DND-41 (cell line): Measurements from ENCODE around the gene S100A7.
A peak's percentile ranks its signal among the peaks of the same experiment; 100 is the strongest.

Experiments used
- ATAC-seq: fragments of 200-7000 bp; cut with Tn5 transposase; 3 replicates; pipeline ENCODE4 v1.9.1; 2021; ENCODE audit warnings: low read depth; ENCODE audit not compliant: insufficient read depth
- DNase-seq: peaks from one replicate; pipeline ENCODE4 v3.0.0-alpha.2; 2020
- H2AFZ ChIP-seq: 2 replicates; pipeline ENCODE4 v1.6.0; 2012; ENCODE audit warnings: low read depth, low read length
- H3K27ac ChIP-seq: 2 replicates; pipeline ENCODE4 v1.5.1; 2012; ENCODE audit warnings: low read length, inconsistent platforms
- H3K27me3 ChIP-seq: fragments of 200-600 bp; sonication (generic); 2 replicates; pipeline ENCODE4 v1.6.0; 2012; ENCODE audit warnings: low read length, mild to moderate bottlenecking, inconsistent platforms; ENCODE audit not compliant: insufficient read depth, poor library complexity
- H3K36me3 ChIP-seq: 2 replicates; pipeline ENCODE4 v1.5.1; 2012; ENCODE audit warnings: low read length, inconsistent platforms; ENCODE audit not compliant: insufficient read depth
- H3K4me1 ChIP-seq: 2 replicates; pipeline ENCODE4 v1.5.1; 2012; ENCODE audit warnings: mild to moderate bottlenecking, low read length; ENCODE audit not compliant: insufficient read depth
- H3K4me2 ChIP-seq: 2 replicates; pipeline ENCODE4 v1.6.0; 2012; ENCODE audit warnings: mild to moderate bottlenecking, moderate library complexity, low read length, inconsistent platforms; ENCODE audit not compliant: insufficient read depth
- H3K4me3 ChIP-seq, 2 experiments: fragments of 200-600 bp in 1 of 2; shearing (Covaris generic) in 1 of 2; 2 replicates each; pipeline ENCODE4 v1.5.1; 2012 to 2016; ENCODE audit warnings: inconsistent platforms in 2 of 2, low read length in 2 of 2, mild to moderate bottlenecking in 2 of 2, low read depth in 1 of 2, moderate library complexity in 1 of 2
- H3K79me2 ChIP-seq: 2 replicates; pipeline ENCODE4 v1.6.0; 2012; ENCODE audit warnings: low read length, inconsistent platforms; ENCODE audit not compliant: insufficient read depth
- H3K9ac ChIP-seq: 2 replicates; pipeline ENCODE4 v1.6.0; 2012; ENCODE audit warnings: low read depth, mild to moderate bottlenecking, inconsistent platforms, low read length, moderate library complexity
- H3K9me3 ChIP-seq: 2 replicates; pipeline ENCODE4 v1.5.1; 2012; ENCODE audit warnings: low read length, moderate library complexity, mild to moderate bottlenecking, inconsistent platforms; ENCODE audit not compliant: insufficient read depth, severe bottlenecking
- H4K20me1 ChIP-seq: 2 replicates; pipeline ENCODE4 v1.6.0; 2012; ENCODE audit warnings: low read length; ENCODE audit not compliant: insufficient read depth
- CTCF ChIP-seq: IDR thresholded peaks from 2 replicates; pipeline ENCODE4 v1.5.1; 2012; ENCODE audit warnings: borderline replicate concordance, low read length, moderate library complexity, mild to moderate bottlenecking; ENCODE audit not compliant: poor library complexity, severe bottlenecking; ENCODE audit errors: extremely low read depth
- EZH2 ChIP-seq: IDR thresholded peaks from 3 replicates; pipeline ENCODE4 v1.6.1; 2012; ENCODE audit warnings: borderline replicate concordance, low read depth, mild to moderate bottlenecking, moderate library complexity, low read length, inconsistent platforms; ENCODE audit not compliant: severe bottlenecking

The S100A7 gene

GRCh38 chr1:153460551-153460950, at the start of gene S100A7:
S100A7 (minus strand) TSS chr1:153460651; CDS start chr1:153459013, 1,638 bp downstream.
- no peak within 1 kb of the TSS for H3K9ac ChIP-seq
- TF ChIP-seq CTCF = no peak
- H3K79me2 ChIP-seq = no peaks in the 10 kb centered on the region
- no peak within 1 kb of the TSS for H3K4me2 ChIP-seq
- H3K9me3 ChIP-seq = no peaks in the 10 kb centered on the region
- ATAC-seq (no peak), DNase-seq (no peak)
- no peak within 1 kb of the TSS for H3K4me3 ChIP-seq
- no peaks in the 10 kb centered on the region for H3K4me1 ChIP-seq
- no peaks in the 10 kb centered on the region for H3K36me3 ChIP-seq
- H4K20me1 ChIP-seq = no peaks in the 10 kb centered on the region
- H2AFZ ChIP-seq = no peak within 1 kb of the TSS
- H3K27ac ChIP-seq = no peak within 1 kb of the TSS
- H3K27me3 ChIP-seq = no peaks in the 10 kb centered on the region

- H4K20me1 ChIP-seq = no peaks in the 10 kb centered on the region
- TF ChIP-seq CTCF (peak; percentile 85), EZH2 (no peak)
- no peak overlapping the region for H3K4me3 ChIP-seq
- H3K9me3 ChIP-seq = no peaks in the 10 kb centered on the region
- no peak overlapping the region for H2AFZ ChIP-seq
- ATAC-seq = peak; percentile 76
- no peaks in the 10 kb centered on the region for H3K79me2 ChIP-seq
- H3K9ac ChIP-seq = no peak overlapping the region
- H3K27ac ChIP-seq = no peak overlapping the region
- no peak overlapping the region for H3K4me2 ChIP-seq
- peak; percentile 68 for DNase-seq
- H3K36me3 ChIP-seq = no peaks in the 10 kb centered on the region
- H3K4me1 ChIP-seq = peaks cover 5% of the 10 kb centered on the region; the same call in 1 of the 2 replicates
- peaks cover 5% of the 10 kb centered on the region for H3K27me3 ChIP-seq
These were observed 49.4 kb upstream of the S100A7 start for GRCh38 chr1:153509729-153510354.

GRCh38 chr1:153509036-153509435, 48.6 kb upstream of the S100A7 start:
- ATAC-seq (no peak), DNase-seq (no peak)
- H3K9ac ChIP-seq = no peak overlapping the region
- H3K4me1 ChIP-seq = peaks cover 5% of the 10 kb centered on the region; the same call in 1 of the 2 replicates
- H3K4me3 ChIP-seq = no peak overlapping the region
- no peaks in the 10 kb centered on the region for H3K36me3 ChIP-seq
- H3K4me2 ChIP-seq = no peak overlapping the region
- H3K27ac ChIP-seq = no peak overlapping the region
- H4K20me1 ChIP-seq = no peaks in the 10 kb centered on the region
- TF ChIP-seq CTCF = no peak
- no peak for TF ChIP-seq EZH2
- no peak overlapping the region for H2AFZ ChIP-seq
- no peaks in the 10 kb centered on the region for H3K9me3 ChIP-seq
- H3K27me3 ChIP-seq = peaks cover 5% of the 10 kb centered on the region
- no peaks in the 10 kb centered on the region for H3K79me2 ChIP-seq
